Measurements from ENCODE around the gene RIPPLY3.
"Not testable (repeated sequence)": the region's sequence is repeated elsewhere in the genome, so short reads cannot be mapped to it uniquely, and the experiment has no call there.

The RIPPLY3 gene

DNA sequence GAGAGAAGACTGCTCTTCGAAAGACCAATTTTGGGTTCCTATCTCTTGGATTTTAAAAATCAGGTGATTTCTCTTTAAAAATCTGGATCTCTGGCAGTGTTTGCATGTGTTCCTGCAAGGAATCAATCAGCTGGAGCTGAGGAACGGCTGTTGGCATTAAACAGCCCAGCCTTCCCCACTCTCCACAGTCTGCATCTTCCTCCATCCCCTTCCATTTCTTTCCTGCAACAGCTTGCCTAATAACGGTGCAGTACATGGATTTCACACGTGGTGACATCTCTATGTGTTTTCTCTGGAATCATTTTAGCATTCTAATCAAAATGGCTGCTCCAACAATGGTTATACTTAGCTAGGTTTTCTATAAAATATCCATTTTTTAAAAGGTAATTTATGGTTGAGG lies 20.0 kb downstream of the RIPPLY3 start:
- DNase-seq = no peak

DNA sequence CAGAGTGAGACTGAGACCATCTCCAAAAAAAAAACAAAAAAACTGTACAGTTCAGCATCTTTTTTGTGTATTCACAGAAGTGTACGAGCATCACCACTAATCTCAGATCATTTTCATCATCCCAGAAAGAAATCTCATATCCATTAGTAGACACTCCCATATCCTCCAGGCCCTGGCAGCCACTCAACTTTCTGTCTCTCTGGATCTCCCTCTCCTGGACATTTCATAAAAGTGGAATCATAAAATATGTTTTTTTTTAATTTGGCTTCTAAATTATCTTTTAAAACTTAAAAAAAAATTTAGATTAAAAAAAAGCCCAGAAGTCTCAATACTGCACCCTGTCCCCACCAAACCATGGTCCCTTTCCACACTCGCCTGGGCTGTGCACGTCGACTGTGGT lies 22.1 kb downstream of the RIPPLY3 start:
- no peak for DNase-seq

DNA sequence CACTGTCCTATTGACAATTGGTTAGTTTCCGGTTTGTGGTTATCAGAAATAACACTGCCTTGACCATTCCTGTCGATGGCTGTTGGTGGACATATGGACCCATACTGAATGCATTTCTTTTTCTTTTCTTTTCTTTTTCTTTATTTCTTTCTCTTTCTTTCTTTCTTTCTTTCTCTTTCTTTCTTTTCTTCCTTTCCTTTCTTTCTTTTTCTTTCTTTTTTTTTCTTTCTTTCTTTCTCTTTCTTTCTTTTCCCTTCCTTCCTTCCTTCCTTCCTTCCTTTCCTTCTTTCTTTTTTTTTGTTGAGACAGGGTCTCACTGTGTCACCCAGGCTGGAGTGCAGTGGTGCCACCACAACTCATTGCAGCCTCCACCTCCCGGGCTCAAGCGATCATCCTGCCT lies 24.4 kb downstream of the RIPPLY3 start:
- DNase-seq = no peak

DNA sequence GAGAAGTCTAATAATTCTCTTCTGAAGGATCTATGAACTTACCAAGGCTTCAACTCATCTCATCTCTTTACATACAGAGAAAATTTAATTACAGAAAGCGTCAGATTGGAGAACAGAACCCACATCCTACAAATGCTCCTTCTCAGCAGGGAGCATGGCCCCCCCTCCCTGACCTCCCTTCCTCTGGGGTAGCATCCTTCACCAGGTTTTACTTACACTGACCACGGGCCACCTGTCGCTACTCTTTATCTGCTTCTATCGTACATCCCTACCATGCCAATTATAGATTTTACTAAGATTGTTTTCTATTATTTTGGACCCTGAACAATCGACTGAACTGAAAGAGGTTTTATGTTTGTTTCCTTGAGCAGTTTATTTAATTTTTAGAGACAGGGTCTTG lies 25.8 kb downstream of the RIPPLY3 start:
- DNase-seq = no peak

DNA sequence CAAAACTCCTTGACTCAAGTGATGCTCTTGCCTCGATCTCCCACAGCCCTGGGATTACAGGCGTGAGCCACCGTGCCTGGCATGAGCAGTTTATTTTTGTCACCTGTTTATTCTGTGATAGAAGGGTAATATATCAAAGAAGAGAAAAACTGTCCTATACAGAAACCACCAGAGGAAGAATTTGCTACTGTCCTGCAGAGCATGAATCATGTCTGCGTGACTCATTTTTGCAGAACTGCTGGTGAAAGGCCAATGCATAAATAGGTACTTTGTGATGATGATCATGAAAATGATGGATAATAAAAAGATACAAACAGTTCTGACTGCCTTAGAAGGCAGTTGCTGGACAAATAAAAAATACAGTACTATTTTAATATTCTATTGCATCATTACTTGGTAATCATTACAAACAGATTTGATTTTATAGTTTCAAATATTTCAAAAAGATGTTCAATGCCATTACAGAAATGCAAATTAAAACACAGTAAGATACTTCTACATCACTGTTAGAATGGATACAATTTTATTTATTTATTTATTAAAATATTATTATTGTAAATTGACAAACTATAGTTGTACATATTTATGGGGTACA lies 26.5 kb downstream of the RIPPLY3 start:
- no peak for DNase-seq

GRCh38 chr21:37034394-37034793 lies 27.9 kb downstream of the RIPPLY3 start:
- not testable (repeated sequence) for DNase-seq

- DNase-seq = no peak
Measured at GRCh38 chr21:37036177-37036576, 29.7 kb downstream of the RIPPLY3 start.

GRCh38 chr21:37039411-37040075 lies 33.0 kb downstream of the RIPPLY3 start:
- no peak for DNase-seq

GRCh38 chr21:37040212-37040611 lies 33.7 kb downstream of the RIPPLY3 start:
- no peak for DNase-seq

GRCh38 chr21:37041706-37042271 lies 35.3 kb downstream of the RIPPLY3 start:
- DNase-seq = no peak

GRCh38 chr21:37043818-37044217 lies 37.3 kb downstream of the RIPPLY3 start:
- no peak for DNase-seq

DNA sequence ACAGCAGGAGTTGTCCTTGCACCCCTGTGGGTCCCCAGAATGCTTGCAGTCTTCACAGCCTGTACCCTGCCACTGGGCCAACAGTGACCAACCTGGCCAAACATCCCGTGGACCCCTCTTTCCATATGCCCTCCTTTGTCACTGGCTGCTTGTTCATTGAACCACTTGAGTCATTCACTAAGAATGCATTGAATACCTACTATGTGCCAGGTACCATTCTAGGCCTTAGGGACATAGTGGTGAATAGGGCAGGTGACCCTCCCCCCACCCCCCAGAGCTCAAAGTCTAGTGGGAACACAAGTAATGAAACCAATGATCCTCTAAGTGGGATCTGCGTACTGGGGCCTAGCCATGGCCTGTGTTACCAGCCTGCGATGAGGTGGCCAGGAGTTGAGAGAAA lies 38.1 kb downstream of the RIPPLY3 start:
- DNase-seq = no peak

GRCh38 chr21:37045149-37045548 lies 38.6 kb downstream of the RIPPLY3 start:
- DNase-seq = no peak

- no peak for DNase-seq
Measured at GRCh38 chr21:37045556-37045955, 39.1 kb downstream of the RIPPLY3 start.

- no peak for DNase-seq
Measured at GRCh38 chr21:37047079-37047478, 40.6 kb downstream of the RIPPLY3 start.

- DNase-seq = not testable (repeated sequence)
Measured at GRCh38 chr21:37049741-37050140, 43.2 kb downstream of the RIPPLY3 start.

GRCh38 chr21:37055271-37055855 lies 48.9 kb downstream of the RIPPLY3 start:
- no peak for DNase-seq

GRCh38 chr21:37057614-37058013 lies 51.1 kb downstream of the RIPPLY3 start:
- DNase-seq = no peak

DNA sequence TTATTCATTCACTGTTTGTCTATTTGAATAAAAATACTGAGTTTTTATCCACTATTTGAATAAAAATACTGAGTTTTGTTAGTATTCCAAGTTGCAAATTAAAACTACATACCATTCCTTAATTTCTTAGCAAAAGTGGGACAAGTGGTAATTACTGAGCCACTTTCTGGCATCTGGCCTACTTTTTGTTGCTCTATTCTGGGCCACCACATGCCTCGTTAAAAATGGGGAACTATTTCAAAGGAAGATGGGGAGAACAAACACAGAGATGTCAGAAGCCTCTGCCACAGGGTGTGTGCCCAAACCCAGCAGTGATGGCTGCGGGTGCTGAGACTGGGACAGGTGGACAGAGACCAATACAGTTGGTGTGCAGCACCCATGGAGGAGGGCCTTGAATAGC lies 51.8 kb downstream of the RIPPLY3 start:
- no peak for DNase-seq

DNA sequence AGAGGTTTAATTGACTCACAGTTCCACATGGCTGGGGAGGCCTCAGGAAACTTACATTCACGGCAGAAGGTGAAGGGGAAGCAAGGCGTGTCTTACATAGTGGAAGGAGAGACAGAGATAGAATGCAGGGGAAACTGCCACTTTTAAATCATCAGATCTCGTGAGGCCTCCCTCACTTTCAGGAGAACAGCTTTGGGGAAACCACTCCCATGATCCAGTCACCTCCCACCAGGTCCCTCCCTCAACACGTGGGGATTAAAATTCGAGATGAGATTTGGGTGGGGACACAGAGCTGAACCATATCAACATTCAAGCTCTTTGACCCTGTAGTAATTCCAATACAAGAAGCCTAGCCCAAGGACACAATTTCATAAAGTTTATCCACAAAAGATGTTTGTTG lies 52.7 kb downstream of the RIPPLY3 start:
- DNase-seq = no peak

GRCh38 chr21:37060296-37060695 lies 53.8 kb downstream of the RIPPLY3 start:
- peak; percentile 37 for DNase-seq

GRCh38 chr21:37061926-37062592 lies 55.6 kb downstream of the RIPPLY3 start:
- no peak for DNase-seq

DNA sequence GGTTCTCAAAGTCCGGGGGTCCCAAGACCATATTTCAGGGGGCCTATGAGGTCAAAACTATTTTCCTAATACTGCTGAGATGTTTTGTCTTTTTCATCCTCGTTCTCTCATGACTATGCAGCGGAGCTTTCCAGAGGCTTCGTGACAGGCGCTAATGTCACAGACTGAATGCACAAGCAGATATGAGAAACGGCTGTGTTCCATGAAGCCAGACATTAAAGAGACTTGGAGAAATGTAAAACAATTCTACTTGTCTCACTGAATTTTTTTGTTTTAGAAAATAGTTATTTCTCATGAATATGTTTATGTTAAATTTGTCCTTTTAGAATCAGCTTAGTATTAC lies 56.1 kb downstream of the RIPPLY3 start:
- DNase-seq = no peak

DNA sequence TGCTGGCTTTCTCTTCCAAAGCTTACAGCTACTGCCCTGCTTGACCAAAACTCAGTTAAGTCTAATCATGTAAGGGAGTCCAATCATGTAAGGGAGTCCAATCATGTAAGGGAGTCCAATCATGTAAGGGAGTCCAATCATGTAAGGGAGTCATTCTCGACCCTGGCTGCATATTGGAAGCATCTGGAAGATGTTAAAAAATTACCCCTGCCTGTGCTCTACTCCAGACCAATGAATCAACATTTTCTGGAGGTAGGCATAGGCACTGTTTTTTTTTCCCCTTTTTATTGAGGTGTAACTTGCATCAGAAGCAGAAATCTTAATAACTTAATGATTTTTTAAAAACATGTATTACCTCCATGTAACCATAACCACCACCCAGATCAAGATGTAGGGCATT lies 56.9 kb downstream of the RIPPLY3 start:
- no peak for DNase-seq

Measured in NK-92 treated with Interleukin-12 subunit alpha and Interleukin-12 subunit beta, amount 100 ng/mL, for 24 hours (cell line).